Esophagus squamous epithelium (tissue), 5 donors: Measurements from ENCODE around the gene LIG3. TPM values are rescaled to one million over a fixed set of nuclear protein-coding genes. Genes with fewer than 3 reads are reported as not detected.
A peak's percentile ranks its signal among the peaks of the same experiment; 100 is the strongest.

Experiments used
- DNase-seq: peaks from one replicate; lab custom pipeline; 2025; lab: John Stamatoyannopoulos, UW
- H3K27ac ChIP-seq, 4 donors: fragments of 200-600 bp; sonication (generic); one replicate each; pipeline ENCODE4 v1.5.1; 2016 to 2019; ENCODE audit warnings: mild to moderate bottlenecking in 1 of 4
- H3K27me3 ChIP-seq, 4 donors: fragments of 200-600 bp; sonication (generic); 1 replicate in 3 of 4; 2 replicates in 1 of 4; pipeline versions ENCODE4 v1.5.1 to v1.6.0; 2017 to 2021; ENCODE audit warnings: antibody characterized with exemption in 1 of 4
- H3K36me3 ChIP-seq, 3 donors: fragments of 200-600 bp; sonication (generic); one replicate each; pipeline ENCODE4 v1.5.1; 2016 to 2019
- H3K4me1 ChIP-seq, 3 donors: fragments of 200-600 bp; sonication (generic); one replicate each; pipeline ENCODE4 v1.5.1; 2017 to 2019
- H3K4me3 ChIP-seq, 4 donors: fragments of 200-600 bp; sonication (generic); 1 replicate in 3 of 4; 2 replicates in 1 of 4; pipeline ENCODE4 v1.5.1; 2016 to 2019; ENCODE audit warnings: mild to moderate bottlenecking in 2 of 4, moderate library complexity in 1 of 4
- H3K9me3 ChIP-seq, 3 donors: fragments of 200-600 bp; sonication (generic); one replicate each; pipeline ENCODE4 v1.5.1; 2016 to 2019
- POLR2A ChIP-seq, 4 donors: fragments of 450-650 bp; IDR thresholded peaks; one replicate each; pipeline ENCODE4 v1.6.1; 2017; ENCODE audit warnings: antibody characterized with exemption in 4 of 4, mild to moderate bottlenecking in 4 of 4, moderate library complexity in 3 of 4
- WGBS, 2 donors: methylation state at CpG; one replicate each; pipeline ENCODE4 v1.1.5; 2018; 5-methylcytosine and 5-hydroxymethylcytosine counted together
- intact Hi-C: fragments of 100-400 bp; cut with DNase I; formaldehyde crosslinking; loops from one replicate; pipeline ENCODE4 v1.15.0; 2022
- total RNA-seq, 4 donors: library from RNA; depleted of rRNA; stranded (reverse); fragments of >200 nt; gene quantifications; one replicate each; pipeline ENCODE4 v1.1.0, GENCODE V29; 2016
- TF ChIP-seq, protein P1 (sequence below), 6 experiments: fragments of 450-650 bp in 4 of 6; fragments of 200-600 bp in 2 of 6; sonication (generic) in 2 of 6; IDR thresholded peaks; one replicate each; pipeline ENCODE4 v1.5.1; 2016 to 2019; ENCODE audit warnings: antibody characterized with exemption in 6 of 6, mild to moderate bottlenecking in 4 of 6, moderate library complexity in 4 of 6
- donor health status: DM: yes; HTN: yes; CAD: no.

Gene LIG3
- total RNA-seq, 4 donors from 2014 or later = 18.9 to 32.6 (median 26.6) TPM

GRCh38 chr17:35046245-35046644 lies 65.9 kb downstream of the LIG3 start:
- TF ChIP-seq, protein P1, sequence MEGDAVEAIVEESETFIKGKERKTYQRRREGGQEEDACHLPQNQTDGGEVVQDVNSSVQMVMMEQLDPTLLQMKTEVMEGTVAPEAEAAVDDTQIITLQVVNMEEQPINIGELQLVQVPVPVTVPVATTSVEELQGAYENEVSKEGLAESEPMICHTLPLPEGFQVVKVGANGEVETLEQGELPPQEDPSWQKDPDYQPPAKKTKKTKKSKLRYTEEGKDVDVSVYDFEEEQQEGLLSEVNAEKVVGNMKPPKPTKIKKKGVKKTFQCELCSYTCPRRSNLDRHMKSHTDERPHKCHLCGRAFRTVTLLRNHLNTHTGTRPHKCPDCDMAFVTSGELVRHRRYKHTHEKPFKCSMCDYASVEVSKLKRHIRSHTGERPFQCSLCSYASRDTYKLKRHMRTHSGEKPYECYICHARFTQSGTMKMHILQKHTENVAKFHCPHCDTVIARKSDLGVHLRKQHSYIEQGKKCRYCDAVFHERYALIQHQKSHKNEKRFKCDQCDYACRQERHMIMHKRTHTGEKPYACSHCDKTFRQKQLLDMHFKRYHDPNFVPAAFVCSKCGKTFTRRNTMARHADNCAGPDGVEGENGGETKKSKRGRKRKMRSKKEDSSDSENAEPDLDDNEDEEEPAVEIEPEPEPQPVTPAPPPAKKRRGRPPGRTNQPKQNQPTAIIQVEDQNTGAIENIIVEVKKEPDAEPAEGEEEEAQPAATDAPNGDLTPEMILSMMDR (IDR thresholded peaks at IDR 0.05) = no peak
- no peak for TF ChIP-seq POLR2A (IDR thresholded peaks at IDR 0.05)
- Histone ChIP-seq H3K9me3 (no peaks in the 10 kb centered on the region), H3K4me1 (peaks cover 10 to 67% (median 12%) of the 10 kb centered on the region in 3 donors), H3K36me3 (no peaks in the 10 kb centered on the region), H3K4me3 (peak overlapping the region in 1 of 4 donors; percentile 12), H3K27me3 (no peaks in the 10 kb centered on the region), H3K27ac (peak overlapping the region in 3 of 4 donors; percentile 43 to 72 (median 70))
- intact Hi-C loops = no loop called here
- no peak for DNase-seq
- WGBS, 2 donors = 54 to 60% methylated on average over 4 of the region's 4 CpGs

GRCh38 chr17:35046740-35047283 lies 66.5 kb downstream of the LIG3 start:
- no peaks in the 10 kb centered on the region for H3K36me3 ChIP-seq
- peak overlapping the region in 3 of 4 donors; percentile 43 to 72 (median 70) for H3K27ac ChIP-seq
- intact Hi-C loops = no loop called here

DNA sequence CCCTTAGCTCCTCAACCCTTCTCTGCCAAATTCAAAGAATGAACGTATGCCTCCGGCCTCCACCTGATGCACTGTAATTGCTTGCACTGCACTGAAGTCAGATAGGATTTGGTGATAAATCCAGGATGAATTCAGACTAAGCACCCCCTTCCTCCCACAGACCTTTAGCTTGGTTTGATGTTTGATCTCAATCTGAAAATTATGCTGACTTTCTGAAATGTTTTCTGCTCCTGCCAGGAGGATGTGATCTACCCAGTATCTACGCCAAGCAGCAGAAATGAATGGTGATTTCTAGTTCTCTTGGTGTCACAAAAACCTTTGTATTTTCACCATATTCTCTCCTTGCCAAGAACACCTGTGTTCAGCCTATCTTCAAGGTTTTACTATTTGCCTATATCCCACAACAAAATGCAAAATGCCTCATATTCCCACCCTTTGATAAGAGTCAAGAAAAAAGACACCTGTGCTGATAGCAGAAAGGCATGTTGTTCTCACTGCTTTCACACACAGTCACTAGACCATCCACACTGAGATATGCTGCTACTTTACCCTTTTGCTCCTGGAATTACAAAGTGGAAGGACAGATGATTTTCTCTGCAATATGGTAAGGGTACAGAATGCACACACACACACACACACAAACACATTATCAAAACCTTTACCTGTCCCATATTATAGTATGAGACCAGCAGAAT lies 68.5 kb downstream of the LIG3 start:
- peaks cover 12 to 89% (median 13%) of the 10 kb centered on the region in 3 donors for H3K4me1 ChIP-seq

More at GRCh38 chr17:35046740-35047283, 66.5 kb downstream of the LIG3 start:
- Histone ChIP-seq H3K4me3 (peak overlapping the region in 1 of 4 donors; percentile 12), H3K9me3 (no peaks in the 10 kb centered on the region), H3K27me3 (no peaks in the 10 kb centered on the region), H3K4me1 (peaks cover 10 to 72% (median 12%) of the 10 kb centered on the region in 3 donors)
- no peak for TF ChIP-seq POLR2A (IDR thresholded peaks at IDR 0.05)
- TF ChIP-seq, protein P1 (IDR thresholded peaks at IDR 0.05) = no peak
- WGBS, 2 donors = 19 to 36% methylated on average over 5 of the region's 5 CpGs
- DNase-seq = no peak

DNA sequence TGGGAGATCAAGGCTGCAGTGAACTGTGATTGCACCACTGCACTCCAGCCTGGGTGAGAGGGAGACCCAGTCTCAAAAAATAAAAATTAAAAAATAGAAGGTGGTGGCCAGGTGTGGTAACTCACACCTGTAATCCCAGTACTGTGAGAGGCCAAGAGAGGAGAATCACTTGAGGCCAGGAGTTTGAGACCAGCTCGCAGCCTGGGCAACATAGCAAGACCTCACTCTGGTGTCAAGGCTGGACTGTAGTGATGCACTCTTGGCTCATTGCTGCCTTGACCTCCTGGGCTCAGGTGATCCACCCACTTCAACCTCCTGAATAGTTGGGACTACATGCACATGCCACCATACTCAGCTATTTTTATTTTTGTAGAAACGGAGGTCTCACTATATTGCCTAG lies 69.9 kb downstream of the LIG3 start:
- TF ChIP-seq POLR2A (IDR thresholded peaks at IDR 0.05) = no peak
- TF ChIP-seq, protein P1 (IDR thresholded peaks at IDR 0.05) = no peak
- DNase-seq = no peak
- intact Hi-C loops = no loop called here
- Histone ChIP-seq H3K36me3 (peaks cover 0 to 4% (median 0%) of the 10 kb centered on the region in 3 donors), H3K27ac (peak overlapping the region in 1 of 4 donors; percentile 63), H3K27me3 (no peaks in the 10 kb centered on the region), H3K9me3 (no peaks in the 10 kb centered on the region), H3K4me1 (peaks cover 12 to 80% (median 13%) of the 10 kb centered on the region in 3 donors), H3K4me3 (no peak overlapping the region)
- 86 to 100% methylated on average over 2 of the region's 2 CpGs for WGBS, 2 donors

More for the DNA sequence above, 68.5 kb downstream of the LIG3 start:
- intact Hi-C loops = no loop called here
- TF ChIP-seq, protein P1 (IDR thresholded peaks at IDR 0.05) = no peak
- no peak for TF ChIP-seq POLR2A (IDR thresholded peaks at IDR 0.05)
- Histone ChIP-seq H3K27me3 (no peaks in the 10 kb centered on the region), H3K36me3 (no peaks in the 10 kb centered on the region), H3K27ac (no peak overlapping the region), H3K4me3 (no peak overlapping the region), H3K9me3 (no peaks in the 10 kb centered on the region)
- no peak for DNase-seq
- 79 to 88% methylated on average over 3 of the region's 3 CpGs for WGBS, 2 donors

DNA sequence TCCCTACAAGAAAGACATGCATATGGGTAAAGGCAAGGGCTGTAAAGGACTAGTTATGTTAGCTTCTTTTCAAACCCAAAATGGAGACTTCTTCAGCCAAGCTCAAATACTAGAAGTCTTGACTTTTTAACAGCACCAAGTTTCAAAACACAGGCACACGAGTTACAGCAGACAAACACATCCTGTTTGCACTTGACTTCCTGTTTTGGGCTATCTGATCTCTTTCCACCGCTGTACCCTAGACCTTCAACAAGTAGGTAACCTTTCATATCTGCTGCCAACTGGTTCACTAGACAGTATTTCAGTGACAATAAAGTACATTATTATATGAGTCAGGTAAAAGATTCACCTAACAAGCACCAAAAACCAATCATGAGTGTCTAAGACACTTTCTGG lies 70.9 kb downstream of the LIG3 start:
- peak overlapping the region; percentile 18 to 68 (median 53) for H3K27ac ChIP-seq
- DNase-seq = no peak
- peaks cover 8 to 70% (median 11%) of the 10 kb centered on the region in 3 donors for H3K4me1 ChIP-seq
- no peaks in the 10 kb centered on the region for H3K27me3 ChIP-seq
- peaks cover 0 to 7% (median 0%) of the 10 kb centered on the region in 3 donors for H3K36me3 ChIP-seq
- WGBS, 2 donors = 34 to 60% methylated on average over 2 of the region's 2 CpGs
- no peaks in the 10 kb centered on the region for H3K9me3 ChIP-seq
- TF ChIP-seq, protein P1 (IDR thresholded peaks at IDR 0.05) = no peak
- peak in 1 of 4 donors; percentile 7 for TF ChIP-seq POLR2A (IDR thresholded peaks at IDR 0.05)
- intact Hi-C loops = no loop called here
- H3K4me3 ChIP-seq = peak overlapping the region in 1 of 4 donors; percentile 36
